ENCODE measurements around the gene REEP6.
A peak's percentile ranks its signal among the peaks of the same experiment; 100 is the strongest.

Gene REEP6

DNA sequence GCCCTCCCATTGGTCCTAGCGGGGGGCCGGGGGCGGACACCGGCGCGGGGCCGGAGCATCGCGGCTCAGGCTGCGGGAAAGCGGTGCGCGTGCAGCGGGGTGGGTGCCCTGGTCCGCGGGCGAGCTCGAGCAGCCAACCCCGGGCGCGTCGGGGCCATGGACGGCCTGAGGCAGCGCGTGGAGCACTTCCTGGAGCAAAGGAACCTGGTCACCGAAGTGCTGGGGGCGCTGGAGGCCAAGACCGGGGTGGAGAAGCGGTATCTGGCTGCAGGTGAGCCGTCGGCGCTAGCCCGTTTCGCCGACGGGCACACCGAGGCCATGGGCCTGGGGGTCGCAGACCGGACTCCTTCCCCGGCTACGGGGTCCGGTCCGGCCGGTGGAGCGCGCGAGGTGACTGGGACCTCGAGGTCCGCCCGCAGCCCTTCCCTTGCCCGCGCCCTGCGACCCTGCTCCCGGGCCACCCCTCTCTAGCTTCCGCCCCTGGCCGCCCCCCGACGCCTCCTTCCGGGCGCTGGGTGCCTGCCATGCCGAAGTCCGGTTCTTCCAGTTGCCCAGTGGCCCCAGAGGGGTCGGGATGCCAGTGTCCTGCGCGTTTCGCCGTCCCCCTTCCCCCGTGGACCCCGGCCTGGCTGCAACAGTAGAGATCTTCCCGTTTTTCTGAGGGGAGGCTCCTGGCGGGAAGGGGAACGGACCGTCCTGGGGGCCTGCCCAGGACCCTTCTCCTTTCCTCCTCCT lies at the start of gene REEP6:
REEP6 (plus strand) TSS at position 68 of the 735 bp plus-strand sequence; CDS start at position 157, 89 bp downstream.
- DNase-seq (ENCODE audit: low spot score), result no peak

DNA sequence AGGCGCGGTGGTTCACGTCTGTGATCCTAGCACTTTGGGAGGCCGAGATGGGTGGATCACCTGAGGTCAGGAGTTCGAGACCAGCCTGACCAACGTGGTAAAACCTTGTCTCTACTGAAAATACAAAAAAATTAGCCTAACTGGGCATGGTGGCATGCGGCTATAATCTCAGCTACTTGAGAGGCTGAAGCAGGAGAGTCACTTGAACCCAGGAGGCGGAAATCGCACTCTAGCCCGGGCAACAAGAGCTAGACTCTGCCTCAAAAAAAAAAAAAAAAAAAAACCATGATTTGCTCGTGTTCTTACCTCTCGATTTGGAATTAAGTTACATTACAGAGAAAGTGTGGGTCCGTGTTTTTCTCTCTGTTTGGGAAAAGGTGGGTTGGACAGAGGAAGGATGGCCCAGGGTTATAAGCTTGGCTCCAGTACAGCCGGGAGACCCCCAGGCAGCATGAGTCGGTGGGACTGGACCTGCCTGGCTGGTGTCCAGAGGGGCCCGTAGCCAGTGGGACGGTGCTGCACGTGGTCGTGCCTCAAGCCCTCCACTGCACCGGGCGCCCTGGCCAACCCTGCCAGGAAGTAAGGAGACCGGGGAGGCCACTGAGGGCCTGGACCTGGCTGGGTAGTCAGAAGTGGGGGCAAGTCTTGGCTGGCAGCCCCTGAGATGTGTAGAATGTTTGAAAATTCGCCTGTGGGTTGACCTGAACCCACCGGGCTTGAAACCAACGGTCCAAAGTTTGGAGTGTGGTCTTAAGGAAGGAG lies 49.1 kb upstream of the REEP6 start:
- DNase-seq (ENCODE audit: low spot score), result no peak

DNA sequence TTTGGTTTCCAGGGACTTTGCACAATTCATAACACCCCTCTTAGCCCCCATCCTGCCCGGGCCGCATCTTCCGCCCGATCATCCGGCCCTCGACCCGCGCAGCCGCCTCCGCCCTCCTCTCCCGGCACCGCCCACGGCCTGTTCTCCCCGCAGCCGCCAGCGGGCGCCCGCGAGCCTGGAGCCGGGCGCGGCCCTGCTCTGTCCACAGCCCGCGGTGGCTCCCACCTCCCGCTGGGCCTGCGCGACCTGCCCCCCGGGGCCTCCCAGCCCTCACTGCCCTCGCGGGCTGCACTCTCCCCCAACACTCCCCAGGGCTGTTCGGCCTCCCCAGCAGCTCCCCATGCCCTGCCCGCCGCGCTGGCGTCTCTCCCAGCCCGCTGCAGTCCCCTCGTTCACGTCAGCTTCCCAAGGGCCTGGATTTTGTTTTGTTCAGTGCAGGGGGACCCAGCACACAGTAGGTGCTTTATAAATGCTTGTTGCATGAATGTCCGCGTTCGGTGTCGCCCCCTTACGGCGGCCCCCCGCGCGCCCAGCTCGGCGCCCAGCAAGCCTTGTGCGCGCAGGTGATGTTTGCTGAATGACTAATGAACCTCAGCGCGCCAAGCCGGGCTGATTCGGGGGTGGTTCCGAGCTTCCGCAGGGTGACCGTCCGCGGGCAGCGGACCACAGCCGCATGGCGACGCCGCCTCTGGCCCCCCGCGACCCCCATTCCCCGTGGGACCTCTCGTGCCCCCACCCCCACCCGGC lies 45.6 kb upstream of the REEP6 start:
- peak; percentile 64 for DNase-seq (ENCODE audit: low spot score)

DNA sequence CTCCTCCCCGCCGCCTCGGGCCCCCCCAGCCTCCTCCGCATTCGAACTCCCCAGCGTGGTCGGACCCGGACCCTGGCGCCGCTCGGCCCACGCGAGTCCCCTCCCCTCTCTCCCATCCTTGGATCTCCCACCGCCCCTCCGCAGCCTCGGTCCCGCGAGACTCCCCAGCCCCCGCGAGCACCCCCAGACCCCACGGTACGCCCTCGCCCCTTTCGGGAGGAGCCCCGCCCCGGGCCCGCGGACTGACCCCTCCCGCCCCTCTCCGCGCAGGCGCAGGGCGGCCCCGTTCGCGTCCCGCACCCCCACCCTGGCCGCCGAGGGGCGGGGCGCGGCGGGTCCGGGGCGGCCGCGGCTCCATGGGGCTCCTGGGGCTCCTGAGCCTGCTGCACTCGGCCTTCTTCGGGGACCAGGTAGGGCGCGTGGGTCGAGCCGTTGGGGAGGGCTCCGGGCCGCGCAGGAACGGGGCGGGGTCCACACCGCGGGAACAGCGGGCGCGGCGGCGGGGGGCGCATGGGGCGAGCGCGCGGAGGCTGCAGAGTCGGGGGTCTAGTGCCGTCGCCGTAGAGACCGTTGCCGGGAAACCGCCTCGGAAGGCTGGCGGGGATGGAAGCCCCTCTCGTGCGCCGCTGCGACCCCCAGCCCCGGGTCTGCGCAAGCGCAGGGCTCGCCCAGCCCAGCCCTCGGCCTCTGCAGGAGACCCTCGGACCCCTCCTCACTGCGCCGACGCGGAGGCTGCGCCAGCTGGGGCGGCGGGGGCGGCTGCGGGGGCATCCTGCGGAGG lies 44.9 kb upstream of the REEP6 start:
- no peak for DNase-seq (ENCODE audit: low spot score)

DNA sequence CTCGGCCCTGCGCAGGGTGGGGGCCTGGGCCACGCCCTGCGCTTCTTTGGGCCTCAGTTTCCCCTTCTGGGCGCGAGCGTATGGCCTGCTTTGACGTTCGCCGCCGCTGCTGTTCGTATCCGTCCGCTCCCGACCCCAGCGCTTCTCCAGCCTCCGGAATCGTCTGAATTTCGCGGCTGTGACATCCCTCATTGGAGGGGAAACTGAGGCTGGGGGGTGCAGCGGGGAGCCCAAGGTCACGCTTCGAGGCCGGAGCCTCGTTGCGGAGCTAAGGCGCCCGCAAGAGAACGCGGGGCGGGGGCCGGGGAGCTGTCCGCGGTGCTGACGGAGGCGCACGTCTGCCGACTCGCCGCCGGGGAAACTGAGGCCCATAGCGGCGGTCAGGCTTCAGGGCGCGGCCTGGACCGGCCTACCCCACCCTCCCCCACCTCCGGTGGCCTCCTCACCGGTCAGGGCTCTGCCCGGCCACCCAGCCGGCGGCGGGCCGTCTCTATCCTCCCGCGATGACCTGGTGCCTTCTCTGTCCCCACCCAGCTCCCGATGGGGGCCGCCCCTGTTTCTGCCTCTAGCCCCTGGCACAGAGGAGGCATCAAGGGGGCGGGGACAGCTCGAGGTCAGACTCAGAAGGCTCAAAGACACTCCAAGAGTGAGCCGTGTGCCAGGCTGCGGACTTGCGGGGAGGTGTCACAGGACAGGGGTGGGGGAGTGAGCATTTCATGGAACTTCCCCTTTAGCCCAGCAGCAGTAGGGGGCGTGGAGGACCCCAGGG lies 44.1 kb upstream of the REEP6 start:
- DNase-seq (ENCODE audit: low spot score), result no peak

DNA sequence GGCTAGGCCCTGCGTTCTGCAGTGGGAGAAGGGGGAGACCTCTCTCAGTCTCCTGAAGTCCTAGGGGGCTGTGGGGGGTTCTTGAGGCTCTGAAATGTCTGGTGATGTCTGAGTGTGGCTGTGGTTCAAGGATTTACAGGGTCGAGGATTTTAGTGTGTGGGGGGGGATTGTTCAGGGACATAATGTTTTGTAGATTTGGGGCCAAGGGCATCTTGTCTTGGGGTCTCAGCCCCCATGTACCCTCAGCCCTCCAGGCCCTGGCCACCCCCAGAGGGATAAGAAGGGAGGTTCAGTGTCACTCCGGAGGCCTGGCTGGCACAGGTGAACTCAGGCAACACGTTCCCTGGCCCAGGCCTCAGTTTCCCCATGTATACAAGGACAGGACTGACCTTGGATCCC lies 43.5 kb upstream of the REEP6 start:
- DNase-seq (ENCODE audit: low spot score), result no peak

DNA sequence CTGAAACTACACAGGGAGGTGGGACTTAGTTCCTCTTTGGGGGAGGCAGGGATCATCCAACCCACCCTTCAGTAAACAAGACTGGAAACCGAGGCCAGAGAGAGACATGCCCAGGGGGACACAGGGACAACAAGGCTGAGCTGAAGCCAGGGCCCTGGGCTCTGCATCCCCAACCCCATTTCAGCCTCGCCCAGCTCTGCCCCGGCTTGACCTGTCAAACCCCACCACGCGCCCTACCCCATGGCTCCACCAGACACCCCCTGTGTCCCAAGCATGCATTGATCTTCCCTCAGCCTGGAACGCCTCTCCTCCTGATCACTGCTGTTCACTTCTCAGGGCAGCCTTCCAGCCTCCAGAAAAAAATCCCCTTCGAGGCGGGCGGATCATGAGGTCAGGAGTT lies 43.0 kb upstream of the REEP6 start:
- no peak for DNase-seq (ENCODE audit: low spot score)

DNA sequence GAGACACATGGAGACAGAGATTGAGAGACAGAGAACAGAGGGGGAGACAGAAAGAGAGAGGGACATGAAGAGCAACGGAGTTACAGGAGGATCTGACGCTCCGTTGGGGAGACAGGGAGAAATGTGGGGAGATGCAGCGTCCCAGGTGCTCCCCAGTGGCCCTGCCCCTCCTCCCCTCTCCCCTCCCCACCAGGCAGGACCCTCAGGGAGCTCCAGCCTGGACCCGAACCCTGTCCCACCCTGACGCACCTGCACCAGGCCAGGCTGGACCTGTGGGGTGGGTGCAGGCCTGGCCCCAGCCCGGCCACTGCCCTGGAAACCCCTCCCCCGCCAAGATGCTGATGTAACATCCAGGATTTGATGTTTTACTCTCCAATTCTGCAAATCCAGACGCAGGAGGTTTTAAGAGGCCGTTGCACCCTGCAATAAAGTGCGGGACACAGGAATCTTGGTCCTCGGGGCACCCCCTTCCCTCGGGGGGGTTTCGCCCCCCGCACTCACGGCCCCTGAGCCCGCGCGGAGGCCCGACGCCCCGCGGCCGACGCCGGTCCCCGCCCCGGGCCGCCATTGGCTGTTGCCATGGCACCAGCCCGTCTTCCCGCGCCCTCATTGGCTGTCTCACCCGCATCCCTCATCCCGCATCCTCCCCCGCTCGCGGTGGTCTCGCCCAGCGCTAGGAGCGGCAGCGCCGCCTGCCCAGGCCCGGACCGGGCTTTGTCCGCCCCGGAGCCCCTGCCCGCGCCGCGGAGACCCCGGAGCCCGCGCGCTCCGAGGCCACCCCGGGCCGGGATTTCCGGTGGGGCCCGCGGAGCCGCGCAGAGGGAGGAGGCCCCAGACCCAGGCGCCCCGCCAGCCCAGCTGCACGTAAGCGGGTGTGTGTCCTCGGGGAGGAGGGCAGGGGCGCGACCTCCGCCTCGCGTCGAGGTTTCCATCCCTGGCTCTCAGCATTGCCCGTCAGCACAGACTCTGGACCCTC lies 41.2 kb upstream of the REEP6 start, which contains the start of gene APC2:
APC2 (plus strand) TSS at position 655 of the 976 bp plus-strand sequence. CDS start 2,881 bp downstream, outside the sequence.
- DNase-seq (ENCODE audit: low spot score), result no peak

DNA sequence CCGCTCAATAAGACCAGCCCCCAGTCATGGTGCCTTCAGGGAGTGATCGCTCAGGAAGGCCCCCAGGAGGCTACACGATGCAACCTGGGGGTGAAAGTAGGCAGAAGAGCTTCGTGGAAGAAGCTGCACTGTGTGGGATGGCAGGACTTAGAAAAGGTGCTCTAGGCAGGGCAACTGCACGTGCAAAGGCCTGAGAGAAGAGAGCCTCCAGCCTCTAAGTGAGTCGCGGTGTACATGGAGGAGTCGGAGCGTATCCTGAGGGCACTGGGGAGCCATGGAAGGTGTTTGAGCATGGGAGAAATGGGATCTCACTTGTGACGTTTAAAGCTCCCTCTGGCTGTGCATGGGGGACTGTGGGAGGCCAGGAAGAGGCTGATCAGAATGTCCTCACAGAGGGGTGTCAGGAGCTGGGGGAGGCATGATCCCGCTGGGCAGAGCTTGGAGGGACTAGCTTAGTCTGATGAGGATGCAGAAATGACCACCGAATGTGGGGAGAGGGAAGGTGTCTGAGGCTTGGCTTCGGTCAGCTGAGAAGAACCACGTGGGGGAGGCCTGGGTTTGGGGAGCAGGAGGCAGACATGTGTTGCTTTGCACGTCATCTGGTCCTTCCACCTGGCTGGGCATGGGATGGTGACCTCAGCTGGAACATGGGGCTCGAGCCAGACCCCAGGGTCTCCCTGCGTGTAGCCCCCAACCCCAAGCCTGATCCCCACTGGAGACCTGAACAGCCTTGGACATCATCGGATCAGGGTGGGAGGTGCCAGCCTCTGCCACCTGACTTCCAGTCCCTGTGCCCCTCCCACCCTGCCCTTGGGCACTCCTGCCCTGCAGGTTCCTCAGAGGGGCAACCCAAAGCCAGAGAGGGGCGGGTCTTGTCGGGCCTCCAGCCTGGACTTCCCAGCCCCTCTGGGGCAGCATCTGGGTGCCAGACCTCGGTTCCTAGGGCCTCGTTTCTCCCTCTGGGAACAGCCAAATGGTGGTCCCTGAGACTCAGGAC lies 39.9 kb upstream of the REEP6 start:
- no peak for DNase-seq (ENCODE audit: low spot score)

DNA sequence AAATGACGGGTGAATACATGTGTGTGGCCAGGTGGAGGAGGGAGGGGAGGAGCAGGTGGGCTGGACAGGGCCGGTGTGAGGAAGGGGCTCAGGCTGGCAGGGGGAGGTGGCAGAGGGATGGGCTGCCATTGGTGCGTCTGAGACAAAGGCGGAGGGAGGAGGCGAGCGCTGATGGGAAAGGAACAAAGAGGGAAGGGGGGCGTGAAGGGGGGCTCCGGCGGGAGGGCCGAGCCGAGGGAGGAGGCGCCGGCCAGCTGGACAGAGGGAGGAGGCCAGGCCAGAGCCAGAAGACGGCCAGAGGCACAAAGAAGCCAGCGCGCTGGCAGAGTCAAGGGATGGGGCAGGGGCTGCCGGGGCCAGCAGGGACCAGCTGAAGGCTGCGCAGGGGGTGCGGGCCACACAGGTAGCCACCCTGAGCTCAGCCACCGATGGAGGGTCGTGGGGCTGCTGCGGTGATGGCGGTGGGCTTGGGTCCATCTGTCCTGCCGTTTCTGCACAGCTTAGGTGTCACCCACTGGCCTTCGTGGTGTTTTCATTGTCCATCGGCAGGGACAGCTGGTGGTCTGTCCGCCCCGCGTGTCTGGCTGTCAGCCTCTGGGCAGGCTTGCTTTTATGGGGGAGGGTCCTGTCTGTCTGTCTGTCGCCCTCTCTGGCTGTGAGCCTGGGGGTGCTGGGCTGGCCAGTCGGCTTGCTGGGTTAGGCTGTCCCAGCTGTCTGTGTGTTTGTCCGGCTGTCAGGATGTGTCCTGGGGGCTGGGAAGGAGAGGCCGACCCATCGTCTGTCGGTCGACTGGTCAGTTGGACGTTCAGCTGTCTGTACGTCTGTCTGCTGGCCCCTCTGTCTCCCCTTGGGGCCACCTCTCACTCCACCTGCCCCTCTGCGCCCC lies 38.8 kb upstream of the REEP6 start:
- DNase-seq (ENCODE audit: low spot score), result no peak

DNA sequence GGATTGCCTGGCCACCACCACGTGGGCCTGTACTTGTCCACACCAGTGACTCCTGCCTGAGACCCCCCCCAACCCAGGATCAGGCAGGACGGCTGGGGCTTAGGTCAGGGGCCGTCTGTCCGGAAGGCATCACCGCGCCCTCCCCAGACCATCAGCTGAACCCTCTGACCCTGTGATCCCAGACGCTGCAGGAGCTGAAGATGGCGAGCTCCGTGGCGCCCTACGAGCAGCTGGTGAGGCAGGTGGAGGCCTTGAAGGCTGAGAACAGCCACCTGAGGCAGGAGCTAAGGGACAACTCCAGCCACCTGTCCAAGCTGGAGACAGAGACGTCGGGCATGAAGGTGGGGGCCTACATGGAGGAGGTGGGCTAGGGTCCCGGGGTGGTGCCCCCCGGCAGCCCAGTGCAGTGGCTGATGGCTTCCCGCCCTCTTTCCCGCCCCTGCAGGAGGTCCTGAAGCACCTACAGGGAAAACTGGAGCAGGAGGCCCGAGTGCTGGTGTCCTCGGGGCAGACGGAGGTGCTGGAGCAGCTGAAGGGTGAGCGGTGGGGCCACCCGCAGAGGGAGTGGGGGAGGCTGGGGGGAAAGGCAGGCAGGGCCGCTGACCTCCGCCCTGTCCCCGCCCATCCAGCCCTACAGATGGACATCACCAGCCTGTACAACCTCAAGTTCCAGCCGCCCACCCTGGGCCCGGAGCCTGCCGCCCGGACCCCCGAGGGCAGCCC lies 38.0 kb upstream of the REEP6 start:
- DNase-seq (ENCODE audit: low spot score), result no peak

DNA sequence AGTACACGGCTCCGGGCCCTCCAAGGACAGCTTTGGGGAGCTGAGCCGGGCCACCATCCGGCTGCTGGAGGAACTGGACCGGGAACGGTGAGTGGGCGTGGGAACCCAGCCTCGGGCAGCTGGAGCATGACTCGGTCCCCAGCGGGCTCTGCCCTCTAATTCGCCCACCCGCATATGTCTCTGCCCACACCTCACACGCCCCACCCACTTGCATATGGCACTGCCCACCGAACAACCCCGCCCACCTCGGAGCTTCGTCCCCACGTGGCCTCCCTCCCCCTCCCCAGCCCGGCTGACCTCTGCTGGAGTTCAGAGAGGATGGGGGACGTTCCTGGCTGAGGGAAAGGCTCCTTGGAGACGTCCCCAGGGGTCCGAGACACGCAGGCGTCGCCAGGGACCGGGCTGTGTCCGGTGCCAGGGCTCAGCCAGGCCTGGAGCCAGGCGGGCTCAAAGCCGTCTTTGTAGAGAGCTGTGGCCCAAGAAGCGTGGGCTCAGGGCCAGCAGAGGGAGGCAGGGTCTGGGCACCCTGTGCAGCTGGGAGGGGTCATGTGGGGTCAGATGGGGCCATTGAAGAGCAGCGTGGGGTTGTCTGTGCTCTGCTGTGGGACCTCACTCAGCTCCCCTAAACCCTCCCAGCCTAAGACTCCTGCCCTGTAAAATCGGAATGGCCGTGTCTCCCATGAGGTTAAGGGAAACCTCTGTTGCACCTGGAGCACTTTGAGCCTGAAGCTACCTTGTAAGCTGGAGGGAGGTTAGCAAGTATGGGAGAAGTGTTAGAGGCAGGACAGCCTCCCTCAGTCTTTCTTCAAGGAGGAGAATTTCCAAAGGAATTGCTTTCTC lies 37.2 kb upstream of the REEP6 start:
- peak; percentile 37 for DNase-seq (ENCODE audit: low spot score)

DNA sequence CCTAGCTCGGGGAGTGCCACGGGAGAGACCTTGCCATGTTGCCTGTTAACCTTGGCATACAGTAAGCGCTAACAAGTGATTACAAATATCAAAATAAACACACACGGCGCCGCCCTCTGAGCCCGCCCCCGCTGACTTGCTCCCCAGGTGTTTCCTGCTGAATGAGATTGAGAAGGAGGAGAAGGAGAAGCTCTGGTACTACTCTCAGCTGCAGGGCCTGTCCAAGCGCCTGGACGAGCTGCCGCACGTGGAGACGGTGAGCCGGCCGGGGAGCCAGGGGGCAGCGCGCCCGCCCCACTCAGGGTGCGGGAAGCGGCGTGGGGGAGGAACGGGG lies 36.0 kb upstream of the REEP6 start:
- DNase-seq (ENCODE audit: low spot score), result no peak

DNA sequence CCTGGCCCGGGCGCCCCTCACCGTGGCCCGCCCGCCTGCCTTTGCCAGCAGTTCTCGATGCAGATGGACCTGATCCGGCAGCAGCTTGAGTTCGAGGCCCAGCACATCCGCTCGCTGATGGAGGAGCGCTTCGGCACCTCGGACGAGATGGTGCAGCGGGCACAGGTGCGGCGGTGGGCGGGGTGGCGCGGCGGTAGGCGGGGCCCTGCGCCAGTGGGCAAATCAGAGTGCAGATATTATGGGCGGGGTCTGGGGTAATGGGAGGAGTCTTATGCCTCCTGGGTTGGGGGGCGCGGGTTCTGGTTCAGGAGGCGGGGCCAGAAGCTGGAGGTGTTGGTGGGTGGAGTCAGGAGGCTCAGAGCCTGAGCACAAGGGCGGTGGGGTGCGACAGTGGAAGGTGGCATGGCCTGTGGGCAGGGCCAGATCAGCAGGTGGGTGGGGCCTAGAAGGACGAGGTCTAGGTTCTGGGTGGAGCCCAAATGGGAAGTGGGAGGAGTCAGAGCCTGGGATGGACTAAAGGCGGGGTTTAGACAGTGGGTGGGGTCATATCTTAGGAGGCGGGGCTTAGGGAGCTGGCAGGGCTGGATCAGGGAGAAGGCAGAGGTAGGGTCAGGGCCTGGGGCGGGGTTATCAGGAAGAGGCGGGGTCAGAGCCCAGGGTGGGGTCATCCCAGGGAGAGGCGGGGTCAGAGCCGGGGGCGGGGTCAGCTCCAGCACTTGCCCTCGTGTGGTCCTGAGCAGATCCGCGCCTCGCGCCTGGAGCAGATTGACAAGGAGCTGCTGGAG lies 35.5 kb upstream of the REEP6 start:
- DNase-seq (ENCODE audit: low spot score), result peak; percentile 72

All from kidney tubule cell (primary cell).